Measurements from ENCODE around the gene TADA1.

- no peak for TF ChIP-seq CTCF (conservative IDR thresholded peaks at IDR 0.05; ENCODE audit: low read depth, low read length)
- TF ChIP-seq EZH2 (IDR thresholded peaks at IDR 0.05; ENCODE audit: borderline replicate concordance, low read depth, low read length, poor library complexity, severe bottlenecking): no peak
Observed at GRCh38 chr1:166920561-166921475, 44.8 kb upstream of the TADA1 start.
